PC-3 (cell line): ENCODE data around the gene DTNB. TPM values are rescaled to one million over a fixed set of nuclear protein-coding genes. Genes with fewer than 3 reads are reported as not detected.

ENCODE experiments used
- ATAC-seq: fragments of 200-7000 bp; cut with Tn5 transposase; 2 replicates; pipeline ENCODE4 v1.9.1; 2020; ENCODE audit warnings: mild to moderate bottlenecking, moderate library complexity
- BruUV-seq: library from RNA; stranded (reverse); fragments of 400-500 nt; replicated peaks from 2 replicates; lab custom pipeline; 2021; lab: Mats Ljungman, UMichigan
- CTCF ChIA-PET: fragments of 300-600 bp; sonication (Branson Sonifier 250); formaldehyde crosslinking; loops from one replicate; lab custom pipeline; 2022; ENCODE audit warnings: antibody characterized with exemption; lab: Charles Lee
- POLR2A ChIA-PET: fragments of 300-600 bp; sonication (Branson Sonifier 250); formaldehyde crosslinking; loops from one replicate; lab custom pipeline; 2022; ENCODE audit warnings: antibody characterized with exemption; ENCODE audit not compliant: unreplicated experiment; lab: Charles Lee
- DNase-seq: peaks from one replicate; pipeline ENCODE4 v3.0.0-alpha.2; 2015
- H2AFZ ChIP-seq: fragments of 300-600 bp; sonication (generic); 2 replicates; pipeline ENCODE4 v1.6.0; 2016; ENCODE audit warnings: antibody characterized with exemption, low read length
- H3F3A ChIP-seq: fragments of 300-600 bp; sonication (generic); one replicate; pipeline ENCODE4 v1.6.0; 2017; ENCODE audit warnings: antibody characterized with exemption, low read length, control low read depth, mild to moderate bottlenecking; ENCODE audit not compliant: unreplicated experiment
- H3K27ac ChIP-seq: fragments of 300-600 bp; sonication (generic); 2 replicates; pipeline ENCODE4 v1.5.1; 2016; ENCODE audit warnings: mild to moderate bottlenecking, low read length
- H3K27me3 ChIP-seq: fragments of 300-600 bp; sonication (generic); 2 replicates; pipeline ENCODE4 v1.6.1; 2016; ENCODE audit warnings: low read length, mixed read lengths
- H3K36me3 ChIP-seq: fragments of 300-600 bp; sonication (generic); 2 replicates; pipeline ENCODE4 v1.6.1; 2016; ENCODE audit warnings: low read depth, mixed run types, low read length, mixed read lengths
- H3K4me1 ChIP-seq: fragments of 300-600 bp; sonication (generic); 2 replicates; pipeline ENCODE4 v1.5.1; 2016; ENCODE audit warnings: low read length; ENCODE audit not compliant: insufficient read depth
- H3K4me2 ChIP-seq: fragments of 300-600 bp; sonication (generic); 2 replicates; pipeline ENCODE4 v1.6.0; 2016; ENCODE audit warnings: low read length
- H3K4me3 ChIP-seq: fragments of 300-600 bp; sonication (generic); 2 replicates; pipeline ENCODE4 v1.5.1; 2016; ENCODE audit warnings: mild to moderate bottlenecking, low read length, mixed read lengths
- H3K79me2 ChIP-seq: fragments of 300-600 bp; sonication (generic); 2 replicates; pipeline ENCODE4 v1.6.1; 2017; ENCODE audit warnings: low read length, mixed read lengths
- H3K9ac ChIP-seq: fragments of 300-600 bp; sonication (generic); 2 replicates; pipeline ENCODE4 v1.6.0; 2016; ENCODE audit warnings: mild to moderate bottlenecking, low read length
- H3K9me2 ChIP-seq: fragments of 300-600 bp; sonication (generic); replicated peaks from 2 replicates; pipeline ENCODE4 v1.6.1; 2016; ENCODE audit warnings: mixed run types, low read length, mixed read lengths
- H3K9me3 ChIP-seq: fragments of 300-600 bp; sonication (generic); 2 replicates; pipeline ENCODE4 v1.6.1; 2016; ENCODE audit warnings: low read length, mixed read lengths
- H4K20me1 ChIP-seq: fragments of 300-600 bp; sonication (generic); 2 replicates; pipeline ENCODE4 v1.6.1; 2016; ENCODE audit warnings: low read length, mixed read lengths
- EZH2 ChIP-seq: fragments of 300-600 bp; sonication (generic); IDR thresholded peaks from one replicate; pipeline ENCODE4 v1.6.1; 2017; ENCODE audit warnings: antibody characterized with exemption, mild to moderate bottlenecking, low read length; ENCODE audit not compliant: unreplicated experiment
- EZH2phosphoT487 ChIP-seq: fragments of 300-600 bp; sonication (generic); IDR thresholded peaks from 2 replicates; pipeline ENCODE4 v1.6.1; 2018; ENCODE audit warnings: mild to moderate bottlenecking, antibody characterized with exemption, low read length, borderline replicate concordance
- intact Hi-C: fragments of 100-400 bp; cut with micrococcal nuclease; formaldehyde crosslinking; loops from 2 replicates; pipeline ENCODE4 v1.9.0; 2023
- total RNA-seq: library from RNA; depleted of rRNA; stranded (reverse); fragments of >200 nt; gene quantifications from 2 replicates; pipeline ENCODE4 v1.2.3, GENCODE V29; 2014
- TF ChIP-seq, protein P1 (sequence below): fragments of 300-600 bp; sonication (generic); conservative IDR thresholded peaks from 2 replicates; pipeline ENCODE4 v1.5.1; 2017; ENCODE audit warnings: antibody characterized with exemption, low read depth, mild to moderate bottlenecking, low read length

DTNB gene
- total RNA-seq, 1 experiment from 2014 or later, result 23.1 TPM

GRCh38 chr2:25368660-25369059 is 304.7 kb downstream of the DTNB start:
- no TSS peak for BruUV-seq
- H3K27me3 ChIP-seq, result no peaks in the 10 kb centered on the region
- H3F3A ChIP-seq, result no peaks in the 10 kb centered on the region
- no peaks in the 10 kb centered on the region for H3K36me3 ChIP-seq
- H3K4me2 ChIP-seq, result no peak overlapping the region
- H2AFZ ChIP-seq, result no peak overlapping the region
- TF ChIP-seq EZH2 (no peak), EZH2phosphoT487 (no peak)
- TF ChIP-seq, protein P1, sequence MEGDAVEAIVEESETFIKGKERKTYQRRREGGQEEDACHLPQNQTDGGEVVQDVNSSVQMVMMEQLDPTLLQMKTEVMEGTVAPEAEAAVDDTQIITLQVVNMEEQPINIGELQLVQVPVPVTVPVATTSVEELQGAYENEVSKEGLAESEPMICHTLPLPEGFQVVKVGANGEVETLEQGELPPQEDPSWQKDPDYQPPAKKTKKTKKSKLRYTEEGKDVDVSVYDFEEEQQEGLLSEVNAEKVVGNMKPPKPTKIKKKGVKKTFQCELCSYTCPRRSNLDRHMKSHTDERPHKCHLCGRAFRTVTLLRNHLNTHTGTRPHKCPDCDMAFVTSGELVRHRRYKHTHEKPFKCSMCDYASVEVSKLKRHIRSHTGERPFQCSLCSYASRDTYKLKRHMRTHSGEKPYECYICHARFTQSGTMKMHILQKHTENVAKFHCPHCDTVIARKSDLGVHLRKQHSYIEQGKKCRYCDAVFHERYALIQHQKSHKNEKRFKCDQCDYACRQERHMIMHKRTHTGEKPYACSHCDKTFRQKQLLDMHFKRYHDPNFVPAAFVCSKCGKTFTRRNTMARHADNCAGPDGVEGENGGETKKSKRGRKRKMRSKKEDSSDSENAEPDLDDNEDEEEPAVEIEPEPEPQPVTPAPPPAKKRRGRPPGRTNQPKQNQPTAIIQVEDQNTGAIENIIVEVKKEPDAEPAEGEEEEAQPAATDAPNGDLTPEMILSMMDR, result no peak
- H3K4me1 ChIP-seq, result peaks cover 12% of the 10 kb centered on the region
- ChIA-PET CTCF (no interaction called here), POLR2A (no interaction called here)
- intact Hi-C loops, result no loop called here
- no peaks in the 10 kb centered on the region for H3K9me3 ChIP-seq
- no peak overlapping the region for H3K9ac ChIP-seq
- H4K20me1 ChIP-seq, result no peaks in the 10 kb centered on the region
- H3K4me3 ChIP-seq, result no peak overlapping the region
- no peaks in the 10 kb centered on the region for H3K79me2 ChIP-seq
- no peak overlapping the region for H3K27ac ChIP-seq
- DNase-seq, result no peak
- no peak for ATAC-seq
- H3K9me2 ChIP-seq, result no peaks in the 10 kb centered on the region

DNA sequence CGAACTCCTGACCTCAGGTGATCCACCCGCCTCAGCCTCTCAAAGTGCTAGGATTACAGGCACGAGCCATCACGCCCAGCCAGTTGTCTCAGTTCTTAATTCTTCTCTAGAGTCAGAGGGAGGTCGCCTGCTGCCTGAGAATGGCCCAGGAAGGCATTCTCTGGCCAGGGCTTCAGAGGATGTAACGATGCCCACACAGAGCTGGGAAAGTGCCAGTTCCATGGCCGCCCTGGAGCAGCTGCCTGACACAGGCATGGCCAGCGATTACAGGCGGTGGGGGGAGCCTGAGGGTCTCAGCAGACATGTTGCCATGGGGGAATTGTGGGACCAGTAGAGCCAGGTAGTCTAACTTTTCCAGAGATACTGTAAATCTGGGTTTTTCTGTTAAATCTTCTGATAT is 306.1 kb downstream of the DTNB start:
- no peak for DNase-seq
- no peak overlapping the region for H3K4me2 ChIP-seq
- no TSS peak for BruUV-seq
- H4K20me1 ChIP-seq, result no peaks in the 10 kb centered on the region
- intact Hi-C loops, result no loop called here
- TF ChIP-seq EZH2phosphoT487 (no peak), EZH2 (no peak)
- TF ChIP-seq, protein P1, result no peak
- no peaks in the 10 kb centered on the region for H3K36me3 ChIP-seq
- POLR2A ChIA-PET, result no interaction called here
- H3F3A ChIP-seq, result no peaks in the 10 kb centered on the region
- no peak overlapping the region for H3K27ac ChIP-seq
- CTCF ChIA-PET, result no interaction called here
- no peaks in the 10 kb centered on the region for H3K9me3 ChIP-seq
- H3K79me2 ChIP-seq, result no peaks in the 10 kb centered on the region
- H3K4me1 ChIP-seq, result peaks cover 20% of the 10 kb centered on the region
- no peak overlapping the region for H2AFZ ChIP-seq
- H3K9ac ChIP-seq, result no peak overlapping the region
- no peak overlapping the region for H3K4me3 ChIP-seq
- no peak for ATAC-seq
- H3K9me2 ChIP-seq, result no peaks in the 10 kb centered on the region
- H3K27me3 ChIP-seq, result no peaks in the 10 kb centered on the region

- POLR2A ChIA-PET, result no interaction called here
- intact Hi-C loops, result no loop called here
- H3K4me2 ChIP-seq, result no peak overlapping the region
- ATAC-seq (no peak), DNase-seq (no peak)
- peaks cover 22% of the 10 kb centered on the region for H3K4me1 ChIP-seq
- no peaks in the 10 kb centered on the region for H3K9me2 ChIP-seq
- H3K27ac ChIP-seq, result no peak overlapping the region
- no peaks in the 10 kb centered on the region for H3K9me3 ChIP-seq
- H3K4me3 ChIP-seq, result no peak overlapping the region
- no peaks in the 10 kb centered on the region for H3K79me2 ChIP-seq
- no peaks in the 10 kb centered on the region for H3F3A ChIP-seq
- no peaks in the 10 kb centered on the region for H3K27me3 ChIP-seq
- TF ChIP-seq, protein P1, result no peak
- TF ChIP-seq EZH2 (no peak), EZH2phosphoT487 (no peak)
- CTCF ChIA-PET, result no interaction called here
- H3K9ac ChIP-seq, result no peak overlapping the region
- no peak overlapping the region for H2AFZ ChIP-seq
- no peaks in the 10 kb centered on the region for H3K36me3 ChIP-seq
- H4K20me1 ChIP-seq, result no peaks in the 10 kb centered on the region
- BruUV-seq, result no TSS peak
Observed at GRCh38 chr2:25366629-25367028, 306.7 kb downstream of the DTNB start.
